ENCODE data around the gene RPP25.

- TF ChIP-seq POLR2AphosphoS5 (IDR thresholded peaks at IDR 0.05; ENCODE audit: borderline replicate concordance, low read depth, low read length) (no peak), EZH2 (IDR thresholded peaks at IDR 0.05) (no peak), FOXP2 (optimal IDR thresholded peaks at IDR 0.05; ENCODE audit: control extremely low read depth, extremely low read length, insufficient read depth) (no peak)
These were observed 49.3 kb downstream of the RPP25 start for GRCh38 chr15:74907163-74907870.

Data from SK-N-MC (cell line).